GM21381 (cell line): ENCODE data around the gene PDS5B.
"Not testable (repeated sequence)": the region's sequence is repeated elsewhere in the genome, so short reads cannot be mapped to it uniquely, and the experiment has no call there.

Experiments
- ATAC-seq: cut with Tn5 transposase; IDR thresholded peaks from one replicate; pipeline ENCODE4 v1.9.1; 2021; ENCODE audit warnings: mild to moderate bottlenecking, moderate library complexity; ENCODE audit not compliant: unreplicated experiment

PDS5B gene

DNA sequence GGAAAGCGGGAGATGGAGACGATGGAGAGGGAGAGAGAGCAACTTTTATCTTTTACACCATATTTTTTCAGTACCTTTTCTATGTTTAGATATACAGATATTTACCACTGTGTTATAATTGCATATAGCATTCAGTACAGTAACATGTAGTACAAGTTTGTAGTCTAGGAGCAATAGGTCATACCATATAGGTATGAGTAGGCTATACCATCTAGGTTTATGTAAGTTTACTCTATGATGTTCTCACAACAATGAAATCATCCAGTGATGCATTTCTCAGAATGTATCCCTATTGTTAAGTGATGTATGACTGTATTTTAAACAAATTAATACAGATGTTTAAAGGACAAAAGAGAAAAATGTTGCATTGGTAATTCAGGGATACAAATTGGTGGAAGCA lies 136.1 kb downstream of the PDS5B start:
- ATAC-seq = no peak

DNA sequence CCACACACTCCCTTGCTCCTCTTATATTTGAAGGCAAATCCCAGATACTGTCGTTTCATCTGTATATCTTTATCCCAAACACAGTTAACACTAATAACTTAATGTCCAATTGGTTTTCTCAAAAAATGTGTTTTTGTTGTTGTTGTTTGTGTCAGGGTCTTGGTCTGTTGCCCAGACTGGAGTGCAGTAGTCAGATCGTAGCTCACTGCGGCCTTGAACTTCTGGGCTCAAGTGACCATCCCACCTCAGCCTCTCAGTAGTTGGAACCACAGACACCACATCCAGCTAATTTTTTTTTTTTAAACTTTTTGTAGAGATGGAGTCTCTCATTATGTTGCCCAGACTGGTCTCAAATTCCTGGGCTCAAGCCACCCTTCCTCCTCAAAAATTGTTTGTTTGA lies 137.7 kb downstream of the PDS5B start:
- ATAC-seq = no peak

DNA sequence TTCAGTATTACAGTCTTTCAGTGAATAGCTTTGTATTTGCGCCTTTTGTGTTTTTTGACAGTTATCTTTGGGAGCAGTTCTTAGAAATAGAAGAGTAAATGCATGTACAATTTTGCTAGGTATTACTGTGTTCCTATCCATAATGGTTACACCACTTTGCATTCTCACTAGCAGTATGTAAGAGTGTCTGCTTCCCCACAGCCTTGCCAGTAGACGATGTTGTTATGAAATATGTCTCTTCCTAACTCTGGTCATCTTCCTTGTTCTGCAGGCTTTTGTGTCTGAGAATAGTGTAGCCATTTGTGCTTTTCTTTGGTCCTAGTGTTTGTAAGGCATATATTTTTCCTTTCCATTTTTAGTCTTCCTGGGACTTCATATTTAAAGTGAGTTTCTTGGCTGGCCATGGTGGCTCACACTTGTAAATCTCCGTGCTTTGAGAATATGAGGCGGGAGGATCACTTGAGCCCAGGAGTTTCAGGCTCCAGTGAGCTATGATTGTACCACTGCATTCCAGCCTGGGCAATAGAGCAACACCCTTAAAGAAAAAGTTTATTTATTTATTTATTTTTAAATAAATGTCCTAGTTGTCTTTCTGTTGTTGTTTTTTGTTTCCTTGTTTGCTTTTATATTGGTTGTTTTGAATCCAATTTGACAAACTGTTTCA lies 140.3 kb downstream of the PDS5B start:
- no peak for ATAC-seq

DNA sequence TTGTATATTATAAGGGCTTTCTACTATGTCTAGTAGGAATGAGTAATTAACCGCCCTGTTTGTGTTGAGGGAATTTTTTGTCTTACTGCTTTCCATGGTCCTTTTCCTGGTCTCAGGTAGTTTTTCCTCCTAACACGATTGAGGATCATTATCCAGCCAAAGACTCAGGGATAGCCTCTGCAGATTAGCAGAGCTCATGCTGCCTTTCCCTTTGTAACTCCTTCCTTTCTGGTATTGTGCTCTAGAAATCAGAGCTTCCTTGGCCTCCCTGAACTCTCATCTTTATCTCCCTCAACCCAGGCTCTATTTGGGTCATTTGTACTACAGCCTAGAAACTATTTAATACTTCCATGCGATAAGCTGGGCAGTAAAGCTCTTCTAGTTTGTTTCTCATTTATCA lies 142.1 kb downstream of the PDS5B start:
- no peak for ATAC-seq

DNA sequence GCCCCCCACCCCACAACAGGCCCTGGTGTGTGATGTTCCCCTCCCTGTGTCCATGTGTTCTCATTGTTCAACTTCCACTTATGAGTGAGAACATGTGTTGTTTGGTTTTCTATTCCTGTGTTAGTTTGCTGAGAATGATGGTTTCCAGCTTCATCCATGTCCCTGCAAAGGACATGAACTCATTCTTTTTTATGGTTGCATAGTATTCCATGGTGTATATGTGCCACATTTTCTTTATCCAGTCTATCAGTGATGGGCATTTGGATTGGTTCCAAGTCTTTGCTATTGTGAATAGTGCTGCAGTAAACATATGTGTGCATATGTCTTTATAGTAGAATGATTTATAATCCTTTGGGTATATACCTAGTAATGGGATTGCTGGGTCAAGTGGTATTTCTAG lies 142.8 kb downstream of the PDS5B start:
- ATAC-seq = not testable (repeated sequence)

DNA sequence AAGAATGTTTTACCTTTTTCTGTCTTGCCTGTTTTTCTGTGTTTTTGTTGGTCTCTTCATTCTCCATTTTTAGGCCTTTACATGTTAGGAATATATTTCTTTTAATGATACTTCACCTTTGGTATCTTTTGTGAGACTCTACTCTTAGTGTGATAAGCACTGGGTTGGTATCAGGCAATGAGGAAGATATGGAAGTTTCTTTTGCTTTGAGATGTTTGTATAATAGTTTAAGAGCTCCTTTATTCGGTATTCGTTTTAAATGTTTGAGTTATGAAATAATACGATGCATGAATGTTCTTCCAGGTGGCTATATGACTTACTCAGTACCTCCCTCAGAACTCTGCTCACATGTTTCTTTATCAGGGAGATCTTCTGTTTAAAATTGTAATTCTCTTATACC lies 144.8 kb downstream of the PDS5B start:
- ATAC-seq = no peak

DNA sequence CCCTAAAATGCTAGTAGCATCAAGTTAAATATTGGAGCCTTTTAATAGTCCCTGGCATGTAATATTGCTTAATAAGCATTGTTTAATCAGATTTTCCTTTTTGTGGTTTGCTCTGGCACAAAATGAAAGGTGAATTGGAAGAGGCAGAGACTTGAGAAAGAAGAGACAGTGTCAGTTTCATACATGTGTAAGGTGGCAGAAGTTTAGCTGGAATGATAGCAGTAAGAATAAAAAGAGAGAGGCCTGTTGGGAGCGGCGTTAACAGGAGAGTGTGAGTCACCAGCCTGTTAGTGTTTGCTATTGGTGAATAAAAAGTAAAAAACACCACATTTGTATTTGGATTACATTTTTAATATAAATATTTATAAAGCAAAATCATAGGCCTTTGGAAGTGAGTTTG lies 145.3 kb downstream of the PDS5B start:
- ATAC-seq = no peak

DNA sequence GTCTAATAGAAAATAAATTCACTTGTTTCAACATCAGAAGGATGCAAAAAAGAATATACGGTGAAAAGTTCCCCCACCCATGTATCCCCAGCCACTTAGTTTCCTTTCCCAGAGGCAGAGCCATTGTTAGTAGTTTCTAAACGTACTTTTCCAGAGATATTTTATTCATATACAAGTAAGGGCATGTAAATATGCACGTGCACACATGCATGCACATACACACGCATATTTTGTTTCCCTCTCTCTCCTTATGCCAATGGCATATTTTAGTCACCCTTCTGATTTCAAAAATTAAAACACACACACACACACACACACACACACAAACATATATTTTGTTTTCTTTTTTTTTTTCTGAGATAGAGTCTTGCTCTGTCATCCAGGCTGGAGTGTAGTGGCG lies 147.4 kb downstream of the PDS5B start:
- ATAC-seq = no peak

DNA sequence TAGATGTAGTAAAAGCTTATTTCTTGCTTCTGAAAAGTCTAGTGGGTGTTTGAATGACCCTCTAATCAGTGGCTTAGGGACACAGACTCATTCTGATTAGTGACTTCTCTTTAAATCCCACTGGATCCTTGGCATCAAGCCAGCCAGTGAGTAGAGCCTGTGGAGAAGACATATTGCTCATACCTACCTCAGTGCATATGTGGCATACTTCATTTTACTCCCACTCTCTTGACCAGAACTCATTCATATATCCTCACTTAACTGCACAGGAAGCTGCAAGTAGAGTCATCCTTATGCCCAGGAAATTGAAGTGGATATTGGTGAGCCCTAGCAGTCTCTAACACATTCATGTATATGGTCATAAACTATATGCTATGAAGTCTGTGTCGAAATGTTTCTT lies 148.3 kb downstream of the PDS5B start:
- no peak for ATAC-seq

DNA sequence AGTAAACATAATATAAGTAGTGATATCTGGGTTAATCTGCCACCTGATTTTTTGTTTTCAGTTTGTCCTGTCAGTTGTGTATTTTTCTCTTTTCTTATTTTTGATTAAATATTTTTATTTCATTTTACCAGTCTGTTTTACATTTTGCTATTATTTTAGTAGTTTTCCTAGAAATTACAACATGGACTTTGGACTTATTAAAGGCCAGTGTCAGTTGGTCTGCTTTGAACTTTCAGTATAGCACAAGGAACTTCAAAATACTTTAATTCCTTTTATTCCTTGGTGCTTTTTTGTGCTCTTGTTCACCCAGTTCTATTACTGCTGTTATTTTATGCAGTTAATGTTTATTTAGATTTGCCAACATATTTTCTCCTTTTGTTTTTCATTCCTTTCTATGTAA lies 149.6 kb downstream of the PDS5B start:
- no peak for ATAC-seq

DNA sequence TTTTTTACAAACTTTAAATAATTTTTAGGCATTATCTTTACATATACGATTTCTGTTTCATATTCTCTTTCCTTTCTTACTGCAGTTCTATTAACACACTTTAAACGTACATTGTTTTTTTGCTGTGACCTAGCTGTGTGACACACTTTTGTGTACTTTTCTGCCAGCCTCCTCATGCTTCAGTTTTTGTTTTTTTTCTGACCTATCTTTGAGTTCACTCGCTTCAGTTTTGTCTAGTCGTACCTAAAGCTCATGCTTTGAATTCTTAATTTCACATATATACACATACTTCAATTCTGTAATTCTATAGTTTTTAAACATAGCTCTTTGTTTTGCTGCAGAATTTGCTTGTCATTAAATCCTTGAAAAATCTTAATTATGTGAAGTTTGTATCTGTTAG lies 150.4 kb downstream of the PDS5B start:
- ATAC-seq = no peak

DNA sequence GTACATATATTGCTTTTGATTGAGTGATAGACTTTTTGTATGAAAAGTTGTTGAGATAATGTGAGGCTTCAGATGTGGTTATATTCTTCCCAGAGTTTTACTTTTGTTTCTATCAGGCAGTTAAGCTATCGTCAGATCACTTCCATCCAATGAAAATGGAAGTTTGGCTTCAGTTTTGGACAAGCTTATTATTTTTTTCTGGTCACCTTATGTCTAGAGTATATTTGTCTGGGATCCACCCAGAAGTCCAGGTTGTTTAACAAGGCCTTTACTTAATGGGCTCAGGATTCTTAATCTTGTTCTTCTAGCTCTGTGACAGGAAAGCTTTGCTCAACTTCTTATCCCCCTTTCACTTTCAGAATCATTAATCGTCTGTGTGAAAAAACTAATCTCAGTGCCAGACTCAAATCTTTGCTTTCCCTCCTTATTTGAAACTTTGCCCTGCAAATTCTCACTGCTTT lies 150.9 kb downstream of the PDS5B start:
- peak; percentile 64 for ATAC-seq

DNA sequence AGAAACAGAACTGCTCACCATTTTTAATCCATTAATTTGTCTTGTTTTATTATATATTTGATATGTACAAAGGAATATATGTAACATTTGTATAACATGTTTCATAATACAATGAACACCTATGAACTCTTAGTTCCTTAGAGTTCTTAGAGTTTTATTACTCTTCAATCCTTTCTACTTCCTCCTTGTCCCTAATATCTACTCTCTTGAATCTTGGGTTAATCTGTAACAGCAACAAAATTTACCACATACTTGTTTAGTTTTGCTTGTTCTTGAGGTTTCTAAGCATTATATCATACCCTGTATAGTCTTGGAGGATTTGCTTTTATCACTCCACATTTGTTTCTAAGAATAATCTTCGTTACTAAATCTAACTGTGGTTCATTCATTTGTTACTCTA lies 151.4 kb downstream of the PDS5B start:
- peak; percentile 63 for ATAC-seq

DNA sequence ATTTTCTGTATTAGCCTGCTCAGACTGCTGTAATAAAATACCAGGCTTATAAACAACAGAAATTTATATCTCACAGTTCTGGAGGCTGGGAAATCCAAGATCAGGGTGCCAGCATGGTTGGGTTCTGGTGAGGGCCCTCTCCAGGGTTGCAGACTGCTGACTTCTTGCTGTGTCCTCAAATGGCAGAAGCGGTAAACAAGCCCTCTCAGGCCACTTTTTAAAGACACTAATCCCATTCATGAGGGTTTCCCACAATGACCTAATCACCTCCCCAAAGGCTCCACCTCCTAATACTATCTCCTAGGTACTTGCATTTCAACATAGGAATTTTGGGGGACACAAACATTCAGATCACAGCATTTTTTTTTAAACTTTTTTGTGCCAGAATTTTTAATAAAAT lies 159.3 kb downstream of the PDS5B start:
- ATAC-seq = no peak

DNA sequence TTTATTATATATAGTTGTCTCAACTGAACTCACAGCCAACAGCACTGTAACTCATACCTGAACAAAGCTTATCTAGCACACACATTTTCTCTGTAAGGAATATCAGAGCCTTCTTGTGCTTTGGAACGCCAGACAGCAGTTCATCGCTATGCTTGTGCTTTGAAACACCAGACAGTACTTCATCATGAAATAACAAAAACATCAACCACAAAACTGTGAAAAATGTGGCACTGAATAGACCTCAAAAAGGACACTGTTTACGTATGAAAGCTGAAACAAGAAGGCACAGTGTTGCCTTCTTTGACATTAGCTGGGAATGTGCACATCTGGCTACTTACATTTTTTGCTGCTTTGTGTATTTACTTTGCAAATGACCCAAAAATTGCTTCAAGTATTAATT lies 160.2 kb downstream of the PDS5B start:
- no peak for ATAC-seq

DNA sequence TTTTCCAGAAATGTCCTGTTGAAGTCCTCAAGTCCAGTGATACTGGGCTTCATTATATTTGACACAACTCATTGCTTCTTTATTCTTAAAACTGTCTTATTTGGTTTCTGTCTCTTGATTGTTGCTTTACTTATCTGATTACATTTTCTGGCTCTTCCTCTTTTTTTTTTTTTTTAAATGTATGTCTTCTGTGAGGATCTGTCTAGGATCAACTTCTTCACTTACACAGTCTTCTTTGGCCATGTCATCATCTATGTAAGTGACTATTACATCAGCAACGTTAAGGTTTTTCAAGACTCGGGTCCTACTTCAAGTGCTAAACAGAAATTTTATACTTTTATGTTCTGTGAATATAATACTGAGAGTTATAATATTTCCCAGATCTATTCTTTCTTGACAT lies 162.1 kb downstream of the PDS5B start:
- ATAC-seq = no peak

DNA sequence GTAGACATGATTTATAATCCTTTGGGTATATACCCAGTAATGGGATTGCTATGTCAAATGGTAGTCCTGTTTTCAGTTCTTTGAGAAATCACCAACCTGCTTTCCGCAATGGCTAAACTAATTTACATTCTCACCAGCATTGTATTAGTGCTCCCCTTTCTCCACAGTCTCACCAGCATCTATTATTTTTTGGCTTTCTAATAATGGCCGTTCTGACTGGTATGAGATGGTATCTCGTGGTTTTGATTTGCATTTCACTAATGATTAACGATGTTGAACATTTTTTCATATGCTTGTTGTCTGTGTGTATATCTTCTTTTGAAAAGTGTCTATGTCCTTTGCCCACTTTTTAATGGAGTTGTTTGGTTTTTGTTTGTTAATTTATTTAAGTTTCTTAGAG lies 165.1 kb downstream of the PDS5B start:
- ATAC-seq = no peak

DNA sequence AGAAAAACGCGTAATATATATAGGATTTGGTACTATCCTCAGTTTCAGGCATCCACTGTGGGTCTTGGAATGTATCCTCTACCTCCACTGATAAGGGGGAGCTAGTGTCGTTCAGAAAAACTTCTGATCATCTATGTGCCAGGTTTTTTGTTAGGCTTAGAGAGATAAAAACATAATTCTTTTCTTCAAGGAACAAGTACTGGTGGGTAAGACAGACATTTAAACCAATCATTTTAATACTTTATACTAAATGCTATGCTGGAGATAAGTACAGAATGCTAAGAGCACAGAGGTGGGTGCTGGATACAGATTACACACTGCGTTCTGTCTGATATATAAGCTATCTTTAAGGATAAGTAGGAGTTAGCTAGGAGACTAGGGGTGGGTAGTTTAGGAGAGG lies 166.1 kb downstream of the PDS5B start:
- ATAC-seq = no peak

DNA sequence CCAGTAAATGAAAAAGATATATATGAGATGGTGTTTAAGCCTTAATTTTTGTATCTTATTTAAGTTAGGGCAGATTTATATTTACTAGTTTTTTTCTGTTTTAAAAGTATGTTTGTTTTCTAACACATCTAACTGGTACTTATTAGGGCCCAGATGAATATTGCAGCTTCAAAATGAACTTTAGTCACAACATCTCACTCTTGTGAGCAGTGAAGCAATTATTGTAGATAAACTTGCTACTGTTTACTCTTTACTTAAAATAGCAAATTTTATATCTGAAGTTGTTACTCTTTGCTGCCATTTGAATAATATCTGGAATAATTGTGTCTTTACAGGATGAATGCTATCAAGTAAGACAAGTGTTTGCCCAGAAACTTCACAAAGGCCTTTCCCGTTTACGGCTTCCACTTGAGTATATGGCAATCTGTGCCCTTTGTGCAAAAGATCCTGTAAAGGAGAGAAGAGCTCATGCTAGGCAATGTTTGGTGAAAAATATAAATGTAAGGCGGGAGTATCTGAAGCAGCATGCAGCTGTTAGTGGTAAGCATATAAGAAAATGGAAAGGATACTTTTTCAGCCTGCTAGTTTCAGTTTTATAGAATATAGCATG lies 166.8 kb downstream of the PDS5B start:
- ATAC-seq = no peak

DNA sequence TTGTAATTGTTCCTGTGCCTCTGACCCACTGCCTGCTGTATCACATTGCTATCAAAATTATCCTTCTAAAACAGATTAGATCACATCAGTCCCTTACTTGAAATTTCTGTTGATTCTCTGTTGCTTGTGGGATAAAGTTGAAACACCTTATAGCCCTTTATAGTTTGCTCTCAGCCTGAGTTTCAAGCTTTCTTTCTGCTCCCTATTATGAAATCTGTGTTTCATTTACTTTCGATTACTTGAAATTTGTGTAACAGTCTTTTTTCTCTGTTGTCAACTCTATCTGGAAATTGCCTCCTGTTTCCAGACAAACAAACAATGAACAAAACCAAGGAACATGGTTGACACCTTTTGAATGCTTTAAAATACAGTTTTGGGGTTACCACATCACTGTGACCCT lies 167.9 kb downstream of the PDS5B start:
- no peak for ATAC-seq

DNA sequence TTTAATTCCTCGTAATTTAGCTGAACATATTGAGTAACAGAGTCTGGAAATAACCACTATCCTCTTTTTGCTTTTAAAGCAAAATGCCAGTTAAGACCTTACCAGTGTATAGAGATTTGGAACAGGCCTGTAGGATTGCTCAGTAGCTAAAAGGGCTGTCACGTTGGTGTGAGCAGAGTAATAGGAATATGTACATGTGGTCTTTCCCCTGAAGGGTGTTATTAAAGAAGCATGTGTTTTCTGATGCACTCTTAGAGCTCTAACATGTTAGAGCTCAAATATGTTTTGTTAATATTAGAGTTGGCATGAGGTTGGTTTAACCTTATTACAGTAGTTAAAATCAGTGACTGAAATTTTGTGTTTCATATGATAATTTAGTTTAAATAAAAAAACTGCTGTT lies 172.9 kb downstream of the PDS5B start:
- no peak for ATAC-seq

DNA sequence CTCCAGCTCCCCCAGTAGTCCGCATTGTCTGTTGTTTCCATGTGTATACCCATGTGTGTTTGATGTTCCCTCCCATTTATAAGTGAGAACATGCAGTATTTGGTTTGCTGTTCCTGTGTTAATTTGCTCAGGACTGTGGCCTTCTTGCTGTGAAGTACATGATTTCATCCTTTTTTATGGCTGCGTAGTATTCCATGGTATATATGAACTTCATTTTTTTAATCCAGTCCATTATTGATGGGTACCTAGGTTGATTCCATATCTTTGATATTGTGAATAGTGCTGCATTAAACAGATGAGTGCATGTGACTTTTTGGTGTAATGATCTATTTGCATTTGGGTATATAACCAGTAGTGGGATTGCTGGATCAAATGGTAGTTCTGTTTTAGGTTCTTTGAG lies 175.2 kb downstream of the PDS5B start:
- no peak for ATAC-seq

DNA sequence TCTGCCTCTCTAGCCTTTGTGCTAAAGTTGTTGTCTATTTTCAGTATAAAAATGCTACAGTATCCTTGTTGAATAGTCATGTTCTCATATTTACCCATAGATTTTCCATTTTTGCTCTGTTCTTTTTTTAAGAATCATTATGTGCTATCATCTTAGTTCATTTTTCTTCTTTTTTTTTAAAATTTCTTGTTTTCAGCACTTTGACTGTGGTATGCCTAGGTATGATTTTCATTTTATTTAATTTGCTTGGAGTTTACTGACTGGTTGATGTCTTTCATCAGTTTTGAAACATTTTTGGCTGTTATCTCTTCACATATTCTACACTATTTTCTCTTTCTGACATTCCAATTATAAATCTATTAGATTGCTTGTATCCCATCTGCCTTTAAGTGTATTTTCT lies 192.9 kb downstream of the PDS5B start:
- no peak for ATAC-seq
